ENCODE results near the gene CRADD. TPM values are rescaled to one million over a fixed set of nuclear protein-coding genes. Genes with fewer than 3 reads are reported as not detected.

CRADD gene
- total RNA-seq, 1 experiment from 2014 or later, result 7.6 TPM

- TF ChIP-seq CTCF (conservative IDR thresholded peaks at IDR 0.05), result no peak
- H2BK5ac ChIP-seq (ENCODE audit: insufficient read length, low read length), result no peak overlapping the region
- H2BK15ac ChIP-seq (ENCODE audit: low read depth, low read length), result no peak overlapping the region
- no peaks in the 10 kb centered on the region for H3K23me2 ChIP-seq (ENCODE audit: insufficient read length, low read depth, low read length, poor library complexity, severe bottlenecking)
- no peak overlapping the region for H2BK20ac ChIP-seq (ENCODE audit: low read depth, low read length, poor library complexity, severe bottlenecking)
- Mint-ChIP-seq H3K4me3 (no peak overlapping the region), H3K4me1 (peaks cover 3 to 12% of the 10 kb centered on the region in 2 experiments; a peak in 3 of 4 replicates), H3K27ac (no peak overlapping the region), H3K9me3 (no peaks in the 10 kb centered on the region), H3K36me3 (ENCODE audit: insufficient read depth in 1 of 3, low read depth in 3 of 3) (no peaks in the 10 kb centered on the region), H3K27me3 (ENCODE audit: low read depth) (no peaks in the 10 kb centered on the region)
- H4K91ac ChIP-seq (ENCODE audit: insufficient read length, low read depth, low read length), result no peak overlapping the region
- H3K27me3 ChIP-seq (ENCODE audit: insufficient read depth, low read length), result no peaks in the 10 kb centered on the region
- no CpG with 5 or more reads among the region's 2 CpGs for WGBS (ENCODE audit: extremely low coverage, insufficient read length, low lambda C conversion rate)
- no peak overlapping the region for H2AFZ ChIP-seq (ENCODE audit: low read length)
- no peaks in the 10 kb centered on the region for H4K20me1 ChIP-seq (ENCODE audit: control insufficient read depth, insufficient read depth, insufficient read length)
- H3K14ac ChIP-seq (ENCODE audit: insufficient read depth, low read length), result no peak overlapping the region
- DNase-seq, result no peak
- no peak overlapping the region for H3K4me2 ChIP-seq (ENCODE audit: insufficient read depth, insufficient read length, low read length)
- H3K9ac ChIP-seq (ENCODE audit: extremely low read depth, insufficient read length, low read length), result no peak overlapping the region
- H2AK5ac ChIP-seq (ENCODE audit: insufficient read length, low read length), result no peak overlapping the region
- no peak overlapping the region for H2BK120ac ChIP-seq (ENCODE audit: low read depth, low read length, poor library complexity, severe bottlenecking)
- H3K23ac ChIP-seq (ENCODE audit: insufficient read length, low read depth, low read length), result no peak overlapping the region
- no peaks in the 10 kb centered on the region; the same call in 1 of the 2 replicates for H3K4me1 ChIP-seq (ENCODE audit: insufficient read depth, low read length)
- H4K5ac ChIP-seq (ENCODE audit: insufficient read length, low read depth, low read length), result no peak overlapping the region
- H3T11ph ChIP-seq (ENCODE audit: low read length), result no peak overlapping the region
- no peak overlapping the region for H3K56ac ChIP-seq (ENCODE audit: insufficient read length, low read depth, low read length)
- H3K4ac ChIP-seq (ENCODE audit: low read depth, low read length), result no peak overlapping the region
- no peak overlapping the region for H2BK12ac ChIP-seq (ENCODE audit: insufficient read length, low read depth, low read length)
- H3K18ac ChIP-seq (ENCODE audit: insufficient read length, low read depth, low read length), result no peak overlapping the region
- no peaks in the 10 kb centered on the region for H3K79me1 ChIP-seq (ENCODE audit: insufficient read depth, low read depth, low read length, poor library complexity, severe bottlenecking)
- no peaks in the 10 kb centered on the region for H3K9me3 ChIP-seq (ENCODE audit: control insufficient read depth, low read depth, low read length)
- no peak overlapping the region for H4K8ac ChIP-seq (replicated peaks; ENCODE audit: insufficient read length, low read depth, low read length)
- H3K27ac ChIP-seq (ENCODE audit: insufficient read length, low read depth, low read length), result no peak overlapping the region
- no peaks in the 10 kb centered on the region for H3K79me2 ChIP-seq (ENCODE audit: insufficient read depth, low read length)
Measured at GRCh38 chr12:93776581-93777018, 99.4 kb downstream of the CRADD start.

All from H9 (cell line).